GM23338 (cell line): ENCODE results near the gene BCL2L2. TPM values are rescaled to one million over a fixed set of nuclear protein-coding genes. Genes with fewer than 3 reads are reported as not detected.

Experiments used
- ATAC-seq: fragments of 200-7000 bp; cut with Tn5 transposase; 3 replicates; pipeline ENCODE4 v1.9.1; 2020
- DNase-seq: peaks from one replicate; pipeline ENCODE4 v3.0.0-alpha.2; 2015; ENCODE audit warnings: low spot score
- H2AFZ ChIP-seq: fragments of 200-600 bp; sonication (generic); 2 replicates; pipeline ENCODE4 v1.8.0; 2016; ENCODE audit warnings: antibody characterized with exemption, mild to moderate bottlenecking, moderate library complexity
- H3F3A ChIP-seq: fragments of 200-600 bp; sonication (generic); replicated peaks from 2 replicates; pipeline ENCODE4 v1.8.0; 2017; ENCODE audit warnings: antibody characterized with exemption, mixed run types, low read depth
- H3K27ac ChIP-seq: fragments of 200-600 bp; sonication (generic); 2 replicates; pipeline ENCODE4 v1.6.1; 2016; ENCODE audit warnings: low read depth
- H3K27me3 ChIP-seq: fragments of 200-600 bp; sonication (generic); 2 replicates; pipeline ENCODE4 v1.8.0; 2016; ENCODE audit warnings: mild to moderate bottlenecking, mixed run types, moderate library complexity; ENCODE audit not compliant: insufficient read depth
- H3K36me3 ChIP-seq: fragments of 200-600 bp; sonication (generic); 2 replicates; pipeline ENCODE4 v1.8.0; 2016; ENCODE audit warnings: mild to moderate bottlenecking; ENCODE audit not compliant: insufficient read depth
- H3K4me1 ChIP-seq: fragments of 200-600 bp; sonication (generic); 2 replicates; pipeline ENCODE4 v1.8.0; 2016; ENCODE audit warnings: mild to moderate bottlenecking, moderate library complexity; ENCODE audit not compliant: insufficient read depth
- H3K4me2 ChIP-seq: fragments of 200-600 bp; sonication (generic); 2 replicates; pipeline ENCODE4 v1.7.1; 2017; ENCODE audit warnings: mixed run types
- H3K4me3 ChIP-seq: fragments of 200-600 bp; sonication (generic); 2 replicates; pipeline ENCODE4 v1.6.1; 2016; ENCODE audit warnings: mixed run types
- H3K79me2 ChIP-seq: fragments of 200-600 bp; sonication (generic); replicated peaks from 2 replicates; pipeline ENCODE4 v1.8.0; 2017; ENCODE audit warnings: mild to moderate bottlenecking; ENCODE audit not compliant: insufficient read depth
- H3K9me2 ChIP-seq: fragments of 200-600 bp; sonication (generic); 2 replicates; pipeline ENCODE4 v1.8.0; 2017; ENCODE audit not compliant: insufficient read depth
- H4K20me1 ChIP-seq: fragments of 200-600 bp; sonication (generic); replicated peaks from 2 replicates; pipeline ENCODE4 v1.8.0; 2017; ENCODE audit warnings: mild to moderate bottlenecking; ENCODE audit not compliant: insufficient read depth
- H3K27ac Mint-ChIP-seq: 2 replicates; pipeline ENCODE4 v1.8.0; 2020; ENCODE audit warnings: inconsistent platforms, mild to moderate bottlenecking, moderate library complexity, mixed read lengths
- H3K27me3 Mint-ChIP-seq: 3 replicates; pipeline ENCODE4 v1.8.0; 2022; ENCODE audit warnings: low read depth, mild to moderate bottlenecking, moderate library complexity, mixed read lengths, inconsistent platforms; ENCODE audit not compliant: insufficient read depth, poor library complexity
- H3K36me3 Mint-ChIP-seq: 3 replicates; pipeline ENCODE4 v1.8.0; 2021; ENCODE audit warnings: low read depth, mild to moderate bottlenecking, inconsistent platforms, moderate library complexity, mixed read lengths
- H3K4me1 Mint-ChIP-seq: 3 replicates; pipeline ENCODE4 v1.8.0; 2020; ENCODE audit warnings: mild to moderate bottlenecking, inconsistent platforms, mixed read lengths
- H3K4me3 Mint-ChIP-seq: 3 replicates; pipeline ENCODE4 v1.8.0; 2021; ENCODE audit warnings: moderate library complexity, mild to moderate bottlenecking, inconsistent platforms, mixed read lengths
- H3K9me3 Mint-ChIP-seq: 3 replicates; pipeline ENCODE4 v1.8.0; 2020; ENCODE audit warnings: moderate library complexity, mild to moderate bottlenecking, inconsistent platforms, mixed read lengths
- CREB1 ChIP-seq: fragments of 250-450 bp; sonication (Bioruptor Pico); IDR thresholded peaks from 2 replicates; pipeline ENCODE4 v1.5.0; 2020; ENCODE audit warnings: low read depth, mild to moderate bottlenecking, moderate library complexity
- ETS1 ChIP-seq: IDR thresholded peaks from 2 replicates; pipeline ENCODE4 v1.6.1; 2016; ENCODE audit warnings: antibody characterized with exemption
- EZH2 ChIP-seq: fragments of 200-600 bp; sonication (generic); IDR thresholded peaks from one replicate; pipeline ENCODE4 v1.8.0; 2017; ENCODE audit warnings: antibody characterized with exemption, mild to moderate bottlenecking, low read depth; ENCODE audit not compliant: unreplicated experiment
- EZH2phosphoT487 ChIP-seq: fragments of 200-600 bp; sonication (generic); IDR thresholded peaks from one replicate; pipeline ENCODE4 v1.8.1; 2018; ENCODE audit warnings: antibody characterized with exemption; ENCODE audit not compliant: unreplicated experiment
- JUNB ChIP-seq: IDR thresholded peaks from one replicate; pipeline ENCODE4 v1.6.1; 2016; ENCODE audit warnings: antibody characterized with exemption; ENCODE audit not compliant: unreplicated experiment
- NANOG ChIP-seq: IDR thresholded peaks from 2 replicates; pipeline ENCODE4 v1.6.1; 2016; ENCODE audit warnings: antibody characterized with exemption, borderline replicate concordance
- POLR2AphosphoS5 ChIP-seq: IDR thresholded peaks from 2 replicates; pipeline ENCODE4 v1.6.1; 2016; ENCODE audit warnings: antibody characterized with exemption, low read depth
- STAT1 ChIP-seq: IDR thresholded peaks from one replicate; pipeline ENCODE4 v1.6.1; 2016; ENCODE audit warnings: antibody characterized with exemption; ENCODE audit not compliant: unreplicated experiment
- ZNF114 ChIP-seq: fragments of 250-450 bp; sonication (Bioruptor Pico); IDR thresholded peaks from 2 replicates; pipeline ENCODE4 v1.5.0; 2020; ENCODE audit warnings: mild to moderate bottlenecking, moderate library complexity
- ZNF331 ChIP-seq: fragments of 250-450 bp; sonication (Bioruptor Pico); IDR thresholded peaks from 2 replicates; pipeline ENCODE4 v1.5.0; 2020; ENCODE audit warnings: low read depth, mild to moderate bottlenecking, moderate library complexity
- polyA plus RNA-seq: library from polyadenylated mRNA; unstranded; fragments of >200 nt; fragmentation: Nextera tagmentation; extraction: Ambion mirVana; gene quantifications from 2 replicates; pipeline ENCODE4 v1.2.1, GENCODE V29; 2016
- total RNA-seq: library from RNA; depleted of rRNA; stranded (reverse); fragments of >200 nt; shearing (Covaris generic); gene quantifications from 2 replicates; pipeline ENCODE4 v1.2.3, GENCODE V29; 2014
- TF ChIP-seq, protein P1 (sequence below): fragments of 250-450 bp; sonication (Bioruptor Pico); IDR thresholded peaks from 2 replicates; pipeline ENCODE4 v1.5.0; 2020; ENCODE audit warnings: mild to moderate bottlenecking, moderate library complexity
- TF ChIP-seq, protein P2 (sequence below), 2 experiments: fragments of 200-600 bp in 1 of 2; sonication (generic) in 1 of 2; conservative IDR thresholded peaks; 2 replicates each; pipeline versions ENCODE4 v1.5.1 to v1.6.1; 2016 to 2017; ENCODE audit warnings: antibody characterized with exemption in 2 of 2, low read depth in 2 of 2, mild to moderate bottlenecking in 2 of 2, moderate library complexity in 1 of 2
- TF ChIP-seq, protein P3 (sequence below): IDR thresholded peaks from one replicate; pipeline ENCODE4 v1.6.1; 2018; ENCODE audit warnings: antibody characterized with exemption; ENCODE audit not compliant: unreplicated experiment

Gene BCL2L2
- total and polyA plus RNA-seq, 2 experiments from 2014 or later: 3.5 to 12.3 TPM

DNA sequence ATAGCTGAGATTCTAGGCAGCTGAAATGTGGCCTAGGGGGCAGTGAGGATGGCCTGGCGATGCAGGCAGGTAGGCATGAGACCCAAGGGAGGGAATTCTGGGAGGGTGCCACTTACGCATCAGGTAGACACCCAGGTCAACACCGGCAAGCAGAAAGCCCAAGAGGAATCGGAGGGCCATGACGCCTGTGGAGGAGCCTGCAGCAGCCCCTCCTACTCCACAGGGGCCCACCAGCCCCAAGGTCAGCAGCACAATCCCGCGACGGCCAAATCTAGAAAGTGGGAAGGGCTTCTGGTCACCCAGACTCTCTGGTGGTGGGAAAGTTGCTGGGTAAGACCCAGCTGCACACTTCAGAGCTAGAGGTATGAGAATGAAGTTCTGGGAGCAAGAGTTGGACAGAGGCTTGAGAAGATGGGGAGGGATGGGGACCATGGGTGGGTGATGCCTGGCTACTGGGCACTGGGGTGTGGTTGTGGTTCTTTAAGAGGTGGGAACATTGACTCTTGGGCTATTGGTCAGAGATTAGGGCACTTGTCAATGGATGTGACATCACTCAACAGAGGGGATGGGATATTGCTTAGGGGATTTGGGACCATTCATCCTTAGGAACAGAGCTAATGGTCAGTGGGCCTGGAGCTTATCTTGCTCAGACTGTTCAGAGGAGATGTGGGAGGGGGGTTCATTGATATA is 42.7 kb downstream of the BCL2L2 start:
- Mint-ChIP-seq H3K9me3 (no peaks in the 10 kb centered on the region; the same call in 1 of the 3 replicates), H3K27me3 (peaks cover 16% of the 10 kb centered on the region), H3K27ac (no peak overlapping the region), H3K4me1 (peaks cover 24% of the 10 kb centered on the region), H3K36me3 (peaks cover 9% of the 10 kb centered on the region), H3K4me3 (no peak overlapping the region)
- Histone ChIP-seq H4K20me1 (peaks cover 5% of the 10 kb centered on the region; the same call in 1 of the 2 replicates), H3K27me3 (peaks cover 29% of the 10 kb centered on the region), H3K27ac (no peak overlapping the region), H3K79me2 (no peaks in the 10 kb centered on the region), H3K9me2 (no peaks in the 10 kb centered on the region), H3K4me3 (no peak overlapping the region), H2AFZ (no peak overlapping the region), H3K4me1 (peaks cover 15% of the 10 kb centered on the region), H3F3A (peaks cover 6% of the 10 kb centered on the region; the same call in 1 of the 2 replicates), H3K36me3 (no peaks in the 10 kb centered on the region), H3K4me2 (no peak overlapping the region)
- ATAC-seq (no peak), DNase-seq (no peak)
- TF ChIP-seq, protein P1, sequence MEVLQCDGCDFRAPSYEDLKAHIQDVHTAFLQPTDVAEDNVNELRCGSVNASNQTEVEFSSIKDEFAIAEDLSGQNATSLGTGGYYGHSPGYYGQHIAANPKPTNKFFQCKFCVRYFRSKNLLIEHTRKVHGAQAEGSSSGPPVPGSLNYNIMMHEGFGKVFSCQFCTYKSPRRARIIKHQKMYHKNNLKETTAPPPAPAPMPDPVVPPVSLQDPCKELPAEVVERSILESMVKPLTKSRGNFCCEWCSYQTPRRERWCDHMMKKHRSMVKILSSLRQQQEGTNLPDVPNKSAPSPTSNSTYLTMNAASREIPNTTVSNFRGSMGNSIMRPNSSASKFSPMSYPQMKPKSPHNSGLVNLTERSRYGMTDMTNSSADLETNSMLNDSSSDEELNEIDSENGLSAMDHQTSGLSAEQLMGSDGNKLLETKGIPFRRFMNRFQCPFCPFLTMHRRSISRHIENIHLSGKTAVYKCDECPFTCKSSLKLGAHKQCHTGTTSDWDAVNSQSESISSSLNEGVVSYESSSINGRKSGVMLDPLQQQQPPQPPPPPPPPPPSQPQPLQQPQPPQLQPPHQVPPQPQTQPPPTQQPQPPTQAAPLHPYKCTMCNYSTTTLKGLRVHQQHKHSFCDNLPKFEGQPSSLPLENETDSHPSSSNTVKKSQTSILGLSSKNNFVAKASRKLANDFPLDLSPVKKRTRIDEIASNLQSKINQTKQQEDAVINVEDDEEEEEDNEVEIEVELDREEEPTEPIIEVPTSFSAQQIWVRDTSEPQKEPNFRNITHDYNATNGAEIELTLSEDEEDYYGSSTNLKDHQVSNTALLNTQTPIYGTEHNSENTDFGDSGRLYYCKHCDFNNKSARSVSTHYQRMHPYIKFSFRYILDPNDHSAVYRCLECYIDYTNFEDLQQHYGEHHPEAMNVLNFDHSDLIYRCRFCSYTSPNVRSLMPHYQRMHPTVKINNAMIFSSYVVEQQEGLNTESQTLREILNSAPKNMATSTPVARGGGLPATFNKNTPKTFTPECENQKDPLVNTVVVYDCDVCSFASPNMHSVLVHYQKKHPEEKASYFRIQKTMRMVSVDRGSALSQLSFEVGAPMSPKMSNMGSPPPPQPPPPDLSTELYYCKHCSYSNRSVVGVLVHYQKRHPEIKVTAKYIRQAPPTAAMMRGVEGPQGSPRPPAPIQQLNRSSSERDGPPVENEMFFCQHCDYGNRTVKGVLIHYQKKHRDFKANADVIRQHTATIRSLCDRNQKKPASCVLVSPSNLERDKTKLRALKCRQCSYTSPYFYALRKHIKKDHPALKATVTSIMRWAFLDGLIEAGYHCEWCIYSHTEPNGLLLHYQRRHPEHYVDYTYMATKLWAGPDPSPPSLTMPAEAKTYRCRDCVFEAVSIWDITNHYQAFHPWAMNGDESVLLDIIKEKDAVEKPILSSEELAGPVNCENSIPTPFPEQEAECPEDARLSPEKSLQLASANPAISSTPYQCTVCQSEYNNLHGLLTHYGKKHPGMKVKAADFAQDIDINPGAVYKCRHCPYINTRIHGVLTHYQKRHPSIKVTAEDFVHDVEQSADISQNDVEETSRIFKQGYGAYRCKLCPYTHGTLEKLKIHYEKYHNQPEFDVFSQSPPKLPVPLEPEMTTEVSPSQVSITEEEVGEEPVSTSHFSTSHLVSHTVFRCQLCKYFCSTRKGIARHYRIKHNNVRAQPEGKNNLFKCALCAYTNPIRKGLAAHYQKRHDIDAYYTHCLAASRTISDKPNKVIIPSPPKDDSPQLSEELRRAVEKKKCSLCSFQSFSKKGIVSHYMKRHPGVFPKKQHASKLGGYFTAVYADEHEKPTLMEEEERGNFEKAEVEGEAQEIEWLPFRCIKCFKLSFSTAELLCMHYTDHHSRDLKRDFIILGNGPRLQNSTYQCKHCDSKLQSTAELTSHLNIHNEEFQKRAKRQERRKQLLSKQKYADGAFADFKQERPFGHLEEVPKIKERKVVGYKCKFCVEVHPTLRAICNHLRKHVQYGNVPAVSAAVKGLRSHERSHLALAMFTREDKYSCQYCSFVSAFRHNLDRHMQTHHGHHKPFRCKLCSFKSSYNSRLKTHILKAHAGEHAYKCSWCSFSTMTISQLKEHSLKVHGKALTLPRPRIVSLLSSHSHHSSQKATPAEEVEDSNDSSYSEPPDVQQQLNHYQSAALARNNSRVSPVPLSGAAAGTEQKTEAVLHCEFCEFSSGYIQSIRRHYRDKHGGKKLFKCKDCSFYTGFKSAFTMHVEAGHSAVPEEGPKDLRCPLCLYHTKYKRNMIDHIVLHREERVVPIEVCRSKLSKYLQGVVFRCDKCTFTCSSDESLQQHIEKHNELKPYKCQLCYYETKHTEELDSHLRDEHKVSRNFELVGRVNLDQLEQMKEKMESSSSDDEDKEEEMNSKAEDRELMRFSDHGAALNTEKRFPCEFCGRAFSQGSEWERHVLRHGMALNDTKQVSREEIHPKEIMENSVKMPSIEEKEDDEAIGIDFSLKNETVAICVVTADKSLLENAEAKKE (CRISPR knock-in tag): no peak
- TF ChIP-seq ETS1: no peak
- TF ChIP-seq JUNB: no peak
- TF ChIP-seq, protein P2, sequence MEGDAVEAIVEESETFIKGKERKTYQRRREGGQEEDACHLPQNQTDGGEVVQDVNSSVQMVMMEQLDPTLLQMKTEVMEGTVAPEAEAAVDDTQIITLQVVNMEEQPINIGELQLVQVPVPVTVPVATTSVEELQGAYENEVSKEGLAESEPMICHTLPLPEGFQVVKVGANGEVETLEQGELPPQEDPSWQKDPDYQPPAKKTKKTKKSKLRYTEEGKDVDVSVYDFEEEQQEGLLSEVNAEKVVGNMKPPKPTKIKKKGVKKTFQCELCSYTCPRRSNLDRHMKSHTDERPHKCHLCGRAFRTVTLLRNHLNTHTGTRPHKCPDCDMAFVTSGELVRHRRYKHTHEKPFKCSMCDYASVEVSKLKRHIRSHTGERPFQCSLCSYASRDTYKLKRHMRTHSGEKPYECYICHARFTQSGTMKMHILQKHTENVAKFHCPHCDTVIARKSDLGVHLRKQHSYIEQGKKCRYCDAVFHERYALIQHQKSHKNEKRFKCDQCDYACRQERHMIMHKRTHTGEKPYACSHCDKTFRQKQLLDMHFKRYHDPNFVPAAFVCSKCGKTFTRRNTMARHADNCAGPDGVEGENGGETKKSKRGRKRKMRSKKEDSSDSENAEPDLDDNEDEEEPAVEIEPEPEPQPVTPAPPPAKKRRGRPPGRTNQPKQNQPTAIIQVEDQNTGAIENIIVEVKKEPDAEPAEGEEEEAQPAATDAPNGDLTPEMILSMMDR (conservative IDR thresholded peaks at IDR 0.05; ENCODE audit: low read depth in 2 of 2): no peak
- no peak for TF ChIP-seq ZNF331 (CRISPR knock-in tag)
- no peak for TF ChIP-seq CREB1 (CRISPR knock-in tag)
- no peak for TF ChIP-seq EZH2
- no peak for TF ChIP-seq EZH2phosphoT487
- TF ChIP-seq STAT1: no peak
- TF ChIP-seq ZNF114 (CRISPR knock-in tag): no peak
- TF ChIP-seq NANOG: no peak
- TF ChIP-seq, protein P3, sequence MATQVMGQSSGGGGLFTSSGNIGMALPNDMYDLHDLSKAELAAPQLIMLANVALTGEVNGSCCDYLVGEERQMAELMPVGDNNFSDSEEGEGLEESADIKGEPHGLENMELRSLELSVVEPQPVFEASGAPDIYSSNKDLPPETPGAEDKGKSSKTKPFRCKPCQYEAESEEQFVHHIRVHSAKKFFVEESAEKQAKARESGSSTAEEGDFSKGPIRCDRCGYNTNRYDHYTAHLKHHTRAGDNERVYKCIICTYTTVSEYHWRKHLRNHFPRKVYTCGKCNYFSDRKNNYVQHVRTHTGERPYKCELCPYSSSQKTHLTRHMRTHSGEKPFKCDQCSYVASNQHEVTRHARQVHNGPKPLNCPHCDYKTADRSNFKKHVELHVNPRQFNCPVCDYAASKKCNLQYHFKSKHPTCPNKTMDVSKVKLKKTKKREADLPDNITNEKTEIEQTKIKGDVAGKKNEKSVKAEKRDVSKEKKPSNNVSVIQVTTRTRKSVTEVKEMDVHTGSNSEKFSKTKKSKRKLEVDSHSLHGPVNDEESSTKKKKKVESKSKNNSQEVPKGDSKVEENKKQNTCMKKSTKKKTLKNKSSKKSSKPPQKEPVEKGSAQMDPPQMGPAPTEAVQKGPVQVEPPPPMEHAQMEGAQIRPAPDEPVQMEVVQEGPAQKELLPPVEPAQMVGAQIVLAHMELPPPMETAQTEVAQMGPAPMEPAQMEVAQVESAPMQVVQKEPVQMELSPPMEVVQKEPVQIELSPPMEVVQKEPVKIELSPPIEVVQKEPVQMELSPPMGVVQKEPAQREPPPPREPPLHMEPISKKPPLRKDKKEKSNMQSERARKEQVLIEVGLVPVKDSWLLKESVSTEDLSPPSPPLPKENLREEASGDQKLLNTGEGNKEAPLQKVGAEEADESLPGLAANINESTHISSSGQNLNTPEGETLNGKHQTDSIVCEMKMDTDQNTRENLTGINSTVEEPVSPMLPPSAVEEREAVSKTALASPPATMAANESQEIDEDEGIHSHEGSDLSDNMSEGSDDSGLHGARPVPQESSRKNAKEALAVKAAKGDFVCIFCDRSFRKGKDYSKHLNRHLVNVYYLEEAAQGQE: no peak
- TF ChIP-seq POLR2AphosphoS5: no peak
